Omental fat pad (tissue), 4 donors: ENCODE results near the gene MACROH2A2. TPM values are rescaled to one million over a fixed set of nuclear protein-coding genes. Genes with fewer than 3 reads are reported as not detected.

Source experiments
- ATAC-seq: fragments of 150-250 bp; one replicate; pipeline ENCODE4 v1.9.1; 2016; ENCODE audit warnings: mild to moderate bottlenecking, moderate library complexity; ENCODE audit not compliant: low FRiP score
- DNase-seq: peaks from one replicate; pipeline ENCODE4 v3.0.0-alpha.2; 2019; ENCODE audit warnings: low spot score
- total RNA-seq, 4 donors: library from RNA; depleted of rRNA; stranded (reverse); fragments of >200 nt; gene quantifications; one replicate each; pipeline ENCODE4 v1.1.0, GENCODE V29; 2016
- TF ChIP-seq, protein P1 (sequence below), 3 donors: fragments of 450-650 bp; IDR thresholded peaks; one replicate each; pipeline ENCODE4 v1.5.1; 2016 to 2017; ENCODE audit warnings: antibody characterized with exemption in 3 of 3, mild to moderate bottlenecking in 3 of 3, moderate library complexity in 2 of 3

MACROH2A2 gene
- total RNA-seq, 4 donors from 2014 or later = 4.1 to 6.0 (median 5.2) TPM

DNA sequence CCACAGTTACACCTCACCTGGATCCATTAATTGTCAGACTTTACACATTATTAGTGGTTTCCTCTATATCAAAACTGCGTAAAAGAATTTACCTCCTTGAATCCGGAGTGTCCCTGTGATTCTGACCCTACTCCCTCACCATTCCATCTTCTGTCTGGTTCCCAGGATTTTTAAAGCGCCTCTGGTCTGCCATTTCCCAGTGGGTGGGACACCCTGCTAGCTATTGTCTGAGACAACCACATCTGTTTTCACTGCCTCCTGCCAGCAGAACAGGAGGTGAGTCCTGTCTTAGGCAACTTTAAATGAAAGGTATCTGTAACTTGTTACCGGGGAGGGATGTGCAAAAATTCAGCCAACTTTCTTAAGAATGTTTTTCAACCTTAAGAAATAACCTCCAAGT lies 2.3 kb downstream of the MACROH2A2 start:
- DNase-seq (no peak), ATAC-seq (no peak)
- TF ChIP-seq, protein P1, sequence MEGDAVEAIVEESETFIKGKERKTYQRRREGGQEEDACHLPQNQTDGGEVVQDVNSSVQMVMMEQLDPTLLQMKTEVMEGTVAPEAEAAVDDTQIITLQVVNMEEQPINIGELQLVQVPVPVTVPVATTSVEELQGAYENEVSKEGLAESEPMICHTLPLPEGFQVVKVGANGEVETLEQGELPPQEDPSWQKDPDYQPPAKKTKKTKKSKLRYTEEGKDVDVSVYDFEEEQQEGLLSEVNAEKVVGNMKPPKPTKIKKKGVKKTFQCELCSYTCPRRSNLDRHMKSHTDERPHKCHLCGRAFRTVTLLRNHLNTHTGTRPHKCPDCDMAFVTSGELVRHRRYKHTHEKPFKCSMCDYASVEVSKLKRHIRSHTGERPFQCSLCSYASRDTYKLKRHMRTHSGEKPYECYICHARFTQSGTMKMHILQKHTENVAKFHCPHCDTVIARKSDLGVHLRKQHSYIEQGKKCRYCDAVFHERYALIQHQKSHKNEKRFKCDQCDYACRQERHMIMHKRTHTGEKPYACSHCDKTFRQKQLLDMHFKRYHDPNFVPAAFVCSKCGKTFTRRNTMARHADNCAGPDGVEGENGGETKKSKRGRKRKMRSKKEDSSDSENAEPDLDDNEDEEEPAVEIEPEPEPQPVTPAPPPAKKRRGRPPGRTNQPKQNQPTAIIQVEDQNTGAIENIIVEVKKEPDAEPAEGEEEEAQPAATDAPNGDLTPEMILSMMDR (IDR thresholded peaks at IDR 0.05) = no peak

DNA sequence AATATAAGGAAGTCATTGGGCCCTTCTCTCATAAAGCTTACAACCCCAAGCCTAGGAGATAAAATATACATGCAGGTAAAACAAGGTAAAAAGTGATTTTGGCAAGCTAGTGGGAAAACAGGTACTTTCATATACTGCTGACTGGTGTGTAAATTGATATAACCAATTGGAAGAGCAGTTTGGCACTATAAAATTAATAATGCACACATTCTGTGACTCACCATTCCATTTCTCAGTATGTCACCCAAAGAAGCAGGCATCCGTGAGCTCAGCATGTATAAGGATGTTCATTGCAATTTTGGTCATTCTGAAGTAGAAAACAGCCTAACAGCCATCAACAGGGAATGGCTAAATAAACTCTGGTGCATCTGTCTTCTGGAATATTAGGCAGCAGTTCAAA lies 2.9 kb downstream of the MACROH2A2 start:
- ATAC-seq (no peak), DNase-seq (no peak)
- TF ChIP-seq, protein P1 (IDR thresholded peaks at IDR 0.05) = no peak

DNA sequence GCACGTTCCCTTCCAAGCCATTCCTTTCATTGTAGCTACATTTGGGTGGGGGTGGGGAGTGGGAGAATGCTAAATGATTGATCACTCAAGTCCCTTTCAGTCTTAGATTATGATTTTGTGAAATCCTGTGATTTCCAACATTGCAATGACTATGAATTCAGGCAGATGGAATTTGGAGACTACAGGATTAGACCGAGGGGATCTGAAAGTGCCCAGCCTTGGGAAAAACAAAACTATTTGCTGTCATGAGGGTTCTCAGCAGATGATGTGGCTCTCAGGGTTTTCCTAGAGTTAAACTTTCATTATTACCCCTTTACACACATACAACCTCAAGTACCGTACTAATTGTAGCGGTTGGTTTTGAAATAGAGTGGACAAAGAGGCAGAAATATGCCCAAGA lies 4.7 kb downstream of the MACROH2A2 start:
- DNase-seq (no peak), ATAC-seq (no peak)
- TF ChIP-seq, protein P1 (IDR thresholded peaks at IDR 0.05) = no peak

DNA sequence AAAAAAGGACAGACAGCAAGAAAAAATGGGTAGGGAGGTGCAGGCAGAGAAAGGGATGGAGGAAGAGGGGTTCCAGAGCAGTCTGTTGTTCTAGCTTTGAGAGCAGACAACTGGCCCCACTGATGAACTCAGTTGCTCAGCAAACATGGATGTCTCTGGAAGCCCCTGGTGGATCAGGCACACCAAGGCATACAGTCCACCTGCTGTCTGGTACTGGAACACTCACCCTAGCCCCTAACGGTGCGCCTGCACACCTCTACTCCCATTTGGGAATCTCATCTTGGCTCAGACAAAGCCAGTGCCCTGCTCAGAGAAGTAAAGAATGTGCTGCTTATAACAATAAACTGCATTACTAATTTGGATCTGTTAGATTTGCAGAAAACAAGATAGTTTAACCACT lies 7.7 kb downstream of the MACROH2A2 start:
- DNase-seq = no peak
- no peak for ATAC-seq
- TF ChIP-seq, protein P1 (IDR thresholded peaks at IDR 0.05) = no peak

DNA sequence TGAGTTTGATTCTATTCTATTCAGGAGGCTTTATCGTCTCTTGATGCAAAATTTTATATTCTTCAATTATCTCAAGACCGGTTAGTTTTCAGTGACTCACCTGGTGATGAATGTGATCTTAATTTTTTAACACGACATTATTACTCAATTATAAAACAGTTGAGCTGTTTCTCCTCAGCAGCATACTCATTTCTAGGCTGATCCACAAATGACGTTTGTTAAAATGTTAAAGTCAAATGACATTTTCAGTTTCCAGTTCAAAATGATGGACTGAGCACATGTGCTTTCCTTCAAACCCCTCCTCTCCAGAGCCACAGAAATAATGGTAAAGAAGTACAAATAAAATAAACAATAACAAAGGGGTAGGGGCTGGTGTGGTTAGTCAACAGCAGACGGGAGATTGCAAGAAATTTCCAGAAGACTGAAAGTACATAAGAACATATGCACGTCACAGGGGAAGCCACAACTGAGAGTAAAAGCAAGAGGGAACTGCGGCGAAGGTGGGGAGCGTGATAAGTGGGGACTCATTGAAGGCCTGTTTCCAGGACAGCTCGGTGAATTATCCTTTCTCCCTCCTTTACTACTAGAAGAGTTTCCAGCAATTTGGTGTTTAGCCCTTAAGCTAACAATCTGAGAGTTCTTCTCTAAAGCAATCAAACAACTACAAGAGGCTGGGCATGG lies 10.9 kb downstream of the MACROH2A2 start:
- ATAC-seq = no peak
- TF ChIP-seq, protein P1 (IDR thresholded peaks at IDR 0.05) = no peak
- no peak for DNase-seq

DNA sequence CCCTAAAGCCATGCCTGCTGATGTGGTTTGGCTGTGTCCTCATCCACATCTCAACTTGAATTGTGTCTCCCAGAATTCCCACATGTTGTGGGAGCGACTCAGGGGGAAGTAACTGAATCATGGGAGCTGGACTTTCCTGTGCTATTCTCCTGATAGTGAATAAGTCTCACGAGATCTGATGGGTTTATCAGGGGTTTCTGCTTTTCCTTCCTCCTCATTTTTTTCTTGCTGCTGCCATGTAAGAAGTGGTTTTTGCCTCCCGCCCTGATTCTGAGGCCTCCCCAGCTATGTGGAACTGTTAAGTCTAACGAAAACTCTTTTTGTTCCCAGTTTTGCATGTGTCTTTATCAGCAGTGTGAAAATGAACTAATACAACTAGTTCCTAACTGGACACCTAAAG lies 11.8 kb downstream of the MACROH2A2 start:
- DNase-seq (no peak), ATAC-seq (no peak)
- TF ChIP-seq, protein P1 (IDR thresholded peaks at IDR 0.05) = no peak

DNA sequence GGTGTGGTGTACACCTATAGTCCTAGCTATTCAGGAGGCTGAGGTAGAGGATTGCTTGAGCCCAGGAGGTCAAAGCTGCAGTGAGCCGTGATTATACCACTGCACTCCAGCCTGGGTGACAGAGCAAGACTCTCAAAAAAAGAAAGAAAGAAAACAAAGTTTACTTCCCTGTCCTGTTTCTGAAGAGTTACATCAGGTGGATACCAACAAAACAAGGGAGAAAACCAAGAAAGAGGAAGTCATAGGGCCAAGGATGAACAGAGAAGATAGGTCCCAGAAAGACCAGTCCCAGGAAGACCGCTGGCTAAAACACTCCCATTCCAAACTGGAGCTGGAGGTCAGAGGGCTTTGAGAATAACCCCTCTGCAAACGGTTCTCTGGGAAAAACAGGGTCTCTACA lies 13.5 kb downstream of the MACROH2A2 start:
- ATAC-seq (no peak), DNase-seq (no peak)
- TF ChIP-seq, protein P1 (IDR thresholded peaks at IDR 0.05) = no peak
